Duodenal mucosa (tissue), 2 donors: Measurements from ENCODE around the gene SERGEF.
"Not testable (repeated sequence)": the region's sequence is repeated elsewhere in the genome, so short reads cannot be mapped to it uniquely, and the experiment has no call there.

Experiments used
- H3K27ac ChIP-seq: one replicate; pipeline ENCODE4 v1.7.0; 2013; ENCODE audit warnings: low read depth, low read length
- H3K27me3 ChIP-seq, 2 donors: one replicate each; pipeline ENCODE4 v1.7.0; 2013; ENCODE audit warnings: low read length in 2 of 2, control low read depth in 1 of 2; ENCODE audit not compliant: insufficient read depth in 2 of 2, control insufficient read depth in 1 of 2
- H3K36me3 ChIP-seq, 2 donors: one replicate each; pipeline ENCODE4 v1.7.0; 2013; ENCODE audit warnings: low read length in 2 of 2, control low read depth in 1 of 2; ENCODE audit not compliant: insufficient read depth in 2 of 2, control insufficient read depth in 1 of 2
- H3K4me1 ChIP-seq, 2 donors: one replicate each; pipeline ENCODE4 v1.7.0; 2013; ENCODE audit warnings: low read length in 2 of 2, control low read depth in 1 of 2; ENCODE audit not compliant: insufficient read depth in 2 of 2, control insufficient read depth in 1 of 2
- H3K4me3 ChIP-seq, 2 donors: one replicate each; pipeline ENCODE4 v1.7.0; 2013; ENCODE audit warnings: low read length in 2 of 2, low read depth in 1 of 2
- H3K9ac ChIP-seq, 2 donors: one replicate each; pipeline ENCODE4 v1.7.0; 2013; ENCODE audit warnings: low read length in 2 of 2, low read depth in 1 of 2
- H3K9me3 ChIP-seq, 2 donors: one replicate each; pipeline ENCODE4 v1.7.0; 2013; ENCODE audit warnings: low read length in 2 of 2, control low read depth in 1 of 2; ENCODE audit not compliant: control insufficient read depth in 1 of 2

The SERGEF gene

DNA sequence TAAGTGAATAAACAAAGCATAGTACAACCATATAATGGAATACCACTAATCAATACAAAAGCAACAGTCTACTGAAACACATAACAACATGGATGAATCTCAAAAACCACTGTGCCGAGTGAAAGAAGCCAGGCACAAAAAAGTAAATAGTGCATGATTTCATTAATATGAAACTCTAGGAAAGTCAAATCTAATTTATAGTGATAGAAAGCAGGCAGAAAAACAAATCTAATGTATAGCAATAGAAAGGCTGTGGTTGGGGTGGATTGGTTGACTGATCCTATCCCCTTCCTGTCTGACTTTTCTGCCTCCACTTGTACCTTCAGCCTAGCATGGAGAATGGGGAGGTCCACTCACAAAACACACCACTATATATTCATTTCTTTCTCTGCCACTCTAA, 115.4 kb downstream of the SERGEF start:
- no peaks in the 10 kb centered on the region for H3K9me3 ChIP-seq
- no peak overlapping the region for H3K27ac ChIP-seq
- H3K4me1 ChIP-seq: no peaks in the 10 kb centered on the region
- no peak overlapping the region for H3K9ac ChIP-seq
- no peak overlapping the region for H3K4me3 ChIP-seq
- H3K27me3 ChIP-seq: no peaks in the 10 kb centered on the region
- H3K36me3 ChIP-seq: no peaks in the 10 kb centered on the region

DNA sequence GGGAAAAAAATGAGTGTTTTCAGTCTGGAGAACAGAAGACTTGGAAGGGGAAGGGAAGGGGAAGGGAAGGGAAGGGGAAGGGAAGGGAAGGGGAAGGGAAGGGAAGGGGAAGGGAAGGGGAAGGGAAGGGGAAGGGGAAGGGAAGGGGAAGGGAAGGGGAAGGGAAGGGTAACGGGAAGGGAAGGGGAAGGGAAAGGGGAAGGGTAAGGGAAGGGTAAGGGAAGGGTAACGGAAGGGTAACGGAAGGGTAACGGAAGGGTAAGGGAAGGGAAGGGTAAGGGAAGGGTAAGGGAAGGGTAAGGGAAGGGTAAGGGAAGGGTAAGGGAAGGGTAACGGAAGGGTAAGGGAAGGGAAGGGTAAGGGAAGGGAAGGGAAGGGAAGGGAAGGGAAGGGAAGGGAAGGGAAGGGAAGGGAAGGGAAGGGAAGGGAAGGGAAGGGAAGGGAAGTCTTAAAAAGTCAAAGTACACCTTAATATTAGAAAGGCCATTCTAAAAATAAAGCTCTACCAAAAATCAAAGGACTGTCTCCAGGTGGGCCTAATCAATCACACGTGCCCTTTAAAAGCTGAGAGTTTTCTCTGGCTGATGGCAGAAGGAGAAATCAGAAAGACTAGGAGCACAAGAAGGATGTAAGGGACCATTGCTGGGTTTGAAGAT, 116.2 kb downstream of the SERGEF start:
- H3K27ac ChIP-seq, H3K27me3 ChIP-seq, H3K4me1 ChIP-seq: not testable (repeated sequence)

DNA sequence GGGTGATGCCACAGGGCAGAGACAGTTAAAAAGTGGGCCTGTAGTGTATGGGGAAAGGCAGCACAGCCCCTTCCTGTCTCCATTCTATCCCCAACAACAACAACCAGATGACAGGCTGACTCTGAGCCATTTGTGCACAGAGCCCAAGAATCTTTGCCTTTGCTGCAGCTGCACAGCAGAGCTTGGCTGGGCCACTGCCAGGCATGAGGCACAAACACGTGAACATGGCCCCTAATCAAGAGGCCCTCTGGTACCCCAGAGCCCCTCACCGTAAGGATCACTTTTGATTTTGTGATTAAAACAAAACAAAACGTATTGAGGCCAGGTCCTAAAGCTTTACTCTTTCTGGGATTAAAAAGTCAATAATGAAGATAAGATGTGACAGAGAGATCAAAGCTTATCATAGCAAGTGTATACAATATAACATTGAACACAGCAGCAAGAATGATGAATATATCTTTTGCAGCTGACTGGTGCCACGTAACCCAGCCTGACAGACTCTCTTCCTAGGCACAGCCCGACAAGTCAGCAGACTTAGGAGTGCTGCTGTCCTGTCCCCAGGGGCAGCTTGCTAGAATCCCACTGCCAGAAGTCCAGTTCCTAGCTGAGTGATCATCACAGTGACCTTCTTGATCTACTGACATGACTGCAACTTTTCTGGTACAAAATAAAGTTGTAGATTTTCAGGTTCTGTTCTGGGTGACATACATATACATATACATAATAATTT, 117.8 kb downstream of the SERGEF start:
- Histone ChIP-seq H3K4me3 (no peak overlapping the region), H3K4me1 (no peaks in the 10 kb centered on the region), H3K27ac (no peak overlapping the region), H3K27me3 (no peaks in the 10 kb centered on the region), H3K9me3 (no peaks in the 10 kb centered on the region), H3K9ac (no peak overlapping the region), H3K36me3 (no peaks in the 10 kb centered on the region)

More for the DNA sequence above, 116.2 kb downstream of the SERGEF start:
- H3K9ac ChIP-seq, H3K4me3 ChIP-seq, H3K9me3 ChIP-seq, H3K36me3 ChIP-seq: not testable (repeated sequence)

DNA sequence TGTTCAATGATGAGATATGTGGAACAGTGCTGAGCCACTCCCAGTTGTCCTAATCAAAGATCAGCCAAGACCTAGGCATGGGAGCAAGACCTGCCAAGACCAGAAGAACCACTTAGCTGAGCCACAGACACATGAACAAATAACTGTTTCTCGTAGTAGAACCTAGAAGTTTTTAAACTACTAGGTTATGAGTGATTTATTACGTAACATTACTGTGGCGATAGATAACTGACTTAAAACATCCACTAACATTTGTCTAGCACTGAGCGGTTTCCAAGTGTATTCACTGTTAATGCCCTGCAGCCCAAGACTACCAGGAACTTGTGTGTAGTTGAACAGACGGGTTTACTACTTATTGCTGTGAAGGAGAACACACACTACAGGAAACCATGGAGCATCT, 120.4 kb downstream of the SERGEF start:
- H3K4me1 ChIP-seq: no peaks in the 10 kb centered on the region
- no peaks in the 10 kb centered on the region for H3K36me3 ChIP-seq
- H3K9ac ChIP-seq: no peak overlapping the region
- H3K4me3 ChIP-seq: no peak overlapping the region
- H3K27ac ChIP-seq: no peak overlapping the region
- H3K9me3 ChIP-seq: no peaks in the 10 kb centered on the region
- no peaks in the 10 kb centered on the region for H3K27me3 ChIP-seq

DNA sequence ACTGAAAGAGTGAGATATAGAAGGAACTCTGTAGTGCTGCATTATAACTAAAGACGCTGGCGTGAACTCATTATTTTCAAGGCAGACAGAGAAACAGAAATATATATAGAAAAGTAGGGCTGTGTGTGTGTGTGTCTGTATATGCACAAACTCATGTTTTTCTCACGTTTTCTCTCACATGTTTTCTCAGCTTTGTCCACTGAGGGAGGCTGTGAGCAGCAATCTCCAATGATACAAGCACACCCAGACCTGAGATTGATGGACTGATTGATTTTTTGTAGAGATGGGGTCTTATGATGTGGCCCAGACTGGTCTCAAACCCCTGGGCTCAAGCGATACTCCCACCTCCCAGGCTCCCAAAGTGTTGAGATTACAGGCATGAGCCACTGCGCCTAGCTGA, 122.5 kb downstream of the SERGEF start:
- H3K4me3 ChIP-seq: no peak overlapping the region
- H3K9me3 ChIP-seq: no peaks in the 10 kb centered on the region
- H3K9ac ChIP-seq: no peak overlapping the region
- no peaks in the 10 kb centered on the region for H3K36me3 ChIP-seq
- no peaks in the 10 kb centered on the region for H3K27me3 ChIP-seq
- no peaks in the 10 kb centered on the region for H3K4me1 ChIP-seq
- H3K27ac ChIP-seq: no peak overlapping the region

DNA sequence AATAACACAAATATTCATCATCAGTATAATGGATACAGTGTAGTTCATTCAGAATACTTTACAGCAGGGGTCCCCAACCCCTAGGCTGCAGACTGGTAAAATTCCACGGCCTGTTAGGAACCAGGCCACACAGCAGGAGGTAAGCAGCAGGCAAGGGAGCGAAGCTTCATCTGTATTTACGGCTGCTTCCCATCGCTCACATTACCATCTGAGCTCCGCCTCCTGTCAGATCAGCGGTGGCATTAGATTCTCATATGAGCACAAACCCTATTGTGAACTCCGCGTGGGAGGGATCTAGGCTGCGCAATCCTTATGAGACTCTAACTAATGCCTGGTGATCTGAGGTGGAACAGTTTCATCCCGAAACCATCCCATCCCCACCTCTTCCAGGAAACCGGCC, 125.1 kb downstream of the SERGEF start:
- Histone ChIP-seq H3K4me1 (no peaks in the 10 kb centered on the region), H3K27ac (no peak overlapping the region), H3K27me3 (no peaks in the 10 kb centered on the region), H3K4me3 (no peak overlapping the region), H3K9me3 (no peaks in the 10 kb centered on the region), H3K36me3 (no peaks in the 10 kb centered on the region), H3K9ac (no peak overlapping the region)

DNA sequence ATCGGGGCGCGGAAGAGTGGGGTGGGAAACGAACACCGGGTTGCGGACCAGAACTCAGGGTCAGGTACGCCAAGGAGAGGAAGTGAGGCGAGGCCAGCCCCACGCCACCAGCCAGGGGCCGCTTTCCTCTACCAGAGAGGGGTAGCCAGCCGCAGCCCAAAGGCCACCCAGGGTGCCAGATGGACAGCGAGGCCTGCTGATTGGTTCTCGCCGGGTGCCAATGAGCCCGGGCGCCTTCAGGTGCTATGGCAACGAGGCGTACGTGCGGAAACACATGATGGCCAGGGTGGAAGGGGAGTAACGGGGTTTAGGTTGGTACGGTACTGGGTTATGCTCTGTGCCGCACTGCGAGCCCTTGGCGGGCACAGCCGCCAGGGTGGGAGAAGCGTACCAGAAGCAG, 128.9 kb downstream of the SERGEF start:
- H3K4me1 ChIP-seq: no peaks in the 10 kb centered on the region
- no peak overlapping the region for H3K27ac ChIP-seq
- no peaks in the 10 kb centered on the region for H3K27me3 ChIP-seq
- no peak overlapping the region for H3K9ac ChIP-seq
- H3K4me3 ChIP-seq: no peak overlapping the region
- H3K36me3 ChIP-seq: no peaks in the 10 kb centered on the region
- H3K9me3 ChIP-seq: no peaks in the 10 kb centered on the region

DNA sequence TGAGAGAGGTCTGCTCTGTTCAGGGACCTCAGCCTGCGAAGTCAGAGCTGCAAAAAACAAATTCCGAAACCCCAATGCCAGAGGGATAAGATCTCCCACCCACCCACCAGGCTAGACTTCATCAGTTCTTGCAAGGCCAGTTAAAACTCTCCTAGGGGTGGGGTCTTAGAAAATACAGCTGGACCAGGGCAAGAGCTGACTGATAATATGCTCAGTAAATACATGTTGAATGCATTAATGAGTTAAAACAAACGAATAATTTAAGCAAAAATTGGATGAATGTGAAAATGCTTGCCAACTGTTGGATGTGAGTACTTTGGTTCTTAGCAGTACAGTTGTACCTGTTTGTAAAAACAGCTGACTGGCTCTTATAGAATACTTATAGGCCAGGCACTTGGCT, 129.8 kb downstream of the SERGEF start:
- H3K9me3 ChIP-seq: no peaks in the 10 kb centered on the region
- H3K27me3 ChIP-seq: no peaks in the 10 kb centered on the region
- no peaks in the 10 kb centered on the region for H3K4me1 ChIP-seq
- H3K4me3 ChIP-seq: no peak overlapping the region
- no peak overlapping the region for H3K27ac ChIP-seq
- no peaks in the 10 kb centered on the region for H3K36me3 ChIP-seq
- H3K9ac ChIP-seq: no peak overlapping the region

DNA sequence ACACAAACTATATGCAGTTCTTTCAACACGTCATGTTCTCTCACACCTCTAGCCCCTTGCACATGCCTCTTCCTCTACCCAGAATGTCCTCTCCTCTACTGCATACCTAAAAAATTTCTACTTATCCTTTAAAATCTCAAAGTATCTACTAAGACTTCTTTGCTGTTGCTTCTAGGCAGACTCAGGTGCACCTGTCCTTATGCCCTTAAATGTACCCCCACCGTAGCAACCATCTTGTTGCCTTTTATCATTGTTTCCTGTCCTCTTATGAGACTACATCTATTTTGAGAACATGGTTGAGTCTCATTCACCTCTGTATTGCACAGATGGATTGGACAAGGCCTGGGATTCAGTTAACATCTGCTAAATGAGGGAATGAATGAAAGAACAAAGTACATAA, 134.1 kb downstream of the SERGEF start:
- H3K9ac ChIP-seq: no peak overlapping the region
- no peak overlapping the region for H3K4me3 ChIP-seq
- H3K36me3 ChIP-seq: peaks cover 0 to 5% of the 10 kb centered on the region in 2 donors
- no peaks in the 10 kb centered on the region for H3K27me3 ChIP-seq
- no peaks in the 10 kb centered on the region for H3K9me3 ChIP-seq
- no peak overlapping the region for H3K27ac ChIP-seq
- H3K4me1 ChIP-seq: no peaks in the 10 kb centered on the region

DNA sequence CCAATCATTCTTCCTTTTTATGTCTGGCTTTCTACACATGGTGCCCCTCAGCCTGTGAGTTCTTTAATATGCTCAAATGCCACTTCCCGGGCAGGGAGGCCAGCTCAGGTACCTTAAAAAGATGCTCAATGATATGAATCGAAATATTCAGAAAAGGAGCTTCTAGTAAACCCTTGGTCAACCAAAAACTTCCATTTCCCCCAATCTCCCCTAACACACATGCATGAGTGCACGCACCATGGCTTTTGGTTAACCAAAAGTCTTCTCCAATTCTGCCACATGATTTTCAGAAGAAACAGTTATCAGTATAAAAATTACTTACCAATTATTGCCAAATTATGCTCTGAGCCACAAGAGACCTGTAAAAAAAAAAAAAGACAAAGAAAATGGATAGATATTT, 135.0 kb downstream of the SERGEF start:
- Histone ChIP-seq H3K27ac (no peak overlapping the region), H3K4me1 (no peaks in the 10 kb centered on the region), H3K9ac (no peak overlapping the region), H3K4me3 (no peak overlapping the region), H3K27me3 (no peaks in the 10 kb centered on the region), H3K9me3 (no peaks in the 10 kb centered on the region), H3K36me3 (peaks cover 0 to 7% of the 10 kb centered on the region in 2 donors)
